ENCODE results near the gene MAPK4.
A peak's percentile ranks its signal among the peaks of the same experiment; 100 is the strongest.
"Not testable (repeated sequence)": the region's sequence is repeated elsewhere in the genome, so short reads cannot be mapped to it uniquely, and the experiment has no call there.

MAPK4 gene

GRCh38 chr18:50545936-50546335 is 14.0 kb upstream of the MAPK4 start:
- no peak overlapping the region for H3K4me3 ChIP-seq (ENCODE audit: control insufficient read depth, low read depth, low read length)
- TF ChIP-seq, protein P1, sequence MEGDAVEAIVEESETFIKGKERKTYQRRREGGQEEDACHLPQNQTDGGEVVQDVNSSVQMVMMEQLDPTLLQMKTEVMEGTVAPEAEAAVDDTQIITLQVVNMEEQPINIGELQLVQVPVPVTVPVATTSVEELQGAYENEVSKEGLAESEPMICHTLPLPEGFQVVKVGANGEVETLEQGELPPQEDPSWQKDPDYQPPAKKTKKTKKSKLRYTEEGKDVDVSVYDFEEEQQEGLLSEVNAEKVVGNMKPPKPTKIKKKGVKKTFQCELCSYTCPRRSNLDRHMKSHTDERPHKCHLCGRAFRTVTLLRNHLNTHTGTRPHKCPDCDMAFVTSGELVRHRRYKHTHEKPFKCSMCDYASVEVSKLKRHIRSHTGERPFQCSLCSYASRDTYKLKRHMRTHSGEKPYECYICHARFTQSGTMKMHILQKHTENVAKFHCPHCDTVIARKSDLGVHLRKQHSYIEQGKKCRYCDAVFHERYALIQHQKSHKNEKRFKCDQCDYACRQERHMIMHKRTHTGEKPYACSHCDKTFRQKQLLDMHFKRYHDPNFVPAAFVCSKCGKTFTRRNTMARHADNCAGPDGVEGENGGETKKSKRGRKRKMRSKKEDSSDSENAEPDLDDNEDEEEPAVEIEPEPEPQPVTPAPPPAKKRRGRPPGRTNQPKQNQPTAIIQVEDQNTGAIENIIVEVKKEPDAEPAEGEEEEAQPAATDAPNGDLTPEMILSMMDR (IDR thresholded peaks at IDR 0.05; ENCODE audit: control insufficient read depth, insufficient read depth, low read depth, low read length, missing control alignments), result no peak

GRCh38 chr18:50548160-50548559 is 11.7 kb upstream of the MAPK4 start:
- DNase-seq (ENCODE audit: low read depth), result no peak
- TF ChIP-seq, protein P1 (IDR thresholded peaks at IDR 0.05; ENCODE audit: control insufficient read depth, insufficient read depth, low read depth, low read length, missing control alignments), result no peak
- no peak overlapping the region for H3K4me3 ChIP-seq (ENCODE audit: control insufficient read depth, low read depth, low read length)

More at GRCh38 chr18:50545936-50546335, 14.0 kb upstream of the MAPK4 start:
- no peak for DNase-seq (ENCODE audit: low read depth)

DNA sequence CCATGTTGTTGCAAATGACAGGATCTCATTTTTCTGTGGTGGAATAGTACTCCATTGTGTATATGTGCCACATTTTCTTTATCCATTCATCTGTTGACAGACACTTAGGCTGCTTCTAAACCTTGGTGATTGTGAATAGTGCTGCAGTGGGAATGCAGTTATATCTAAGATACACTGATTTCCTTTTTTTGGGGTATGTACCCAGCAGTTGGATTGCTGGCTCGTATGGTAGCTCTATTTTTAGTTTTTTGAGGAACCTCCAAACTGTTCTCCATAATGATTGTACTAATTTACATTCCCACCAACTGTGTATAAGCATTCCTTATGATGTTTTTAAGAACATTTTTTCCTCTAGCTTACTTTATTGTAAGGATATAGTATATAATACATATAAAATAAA is 8.2 kb upstream of the MAPK4 start:
- not testable (repeated sequence) for H3K4me3 ChIP-seq (ENCODE audit: control insufficient read depth, low read depth, low read length); DNase-seq (ENCODE audit: low read depth)

GRCh38 chr18:50558157-50558556 is 1.7 kb upstream of the MAPK4 start:
- TF ChIP-seq, protein P1 (IDR thresholded peaks at IDR 0.05; ENCODE audit: control insufficient read depth, insufficient read depth, low read depth, low read length, missing control alignments), result no peak
- no peak for DNase-seq (ENCODE audit: low read depth)
- H3K4me3 ChIP-seq (ENCODE audit: control insufficient read depth, low read depth, low read length), result no peak overlapping the region

DNA sequence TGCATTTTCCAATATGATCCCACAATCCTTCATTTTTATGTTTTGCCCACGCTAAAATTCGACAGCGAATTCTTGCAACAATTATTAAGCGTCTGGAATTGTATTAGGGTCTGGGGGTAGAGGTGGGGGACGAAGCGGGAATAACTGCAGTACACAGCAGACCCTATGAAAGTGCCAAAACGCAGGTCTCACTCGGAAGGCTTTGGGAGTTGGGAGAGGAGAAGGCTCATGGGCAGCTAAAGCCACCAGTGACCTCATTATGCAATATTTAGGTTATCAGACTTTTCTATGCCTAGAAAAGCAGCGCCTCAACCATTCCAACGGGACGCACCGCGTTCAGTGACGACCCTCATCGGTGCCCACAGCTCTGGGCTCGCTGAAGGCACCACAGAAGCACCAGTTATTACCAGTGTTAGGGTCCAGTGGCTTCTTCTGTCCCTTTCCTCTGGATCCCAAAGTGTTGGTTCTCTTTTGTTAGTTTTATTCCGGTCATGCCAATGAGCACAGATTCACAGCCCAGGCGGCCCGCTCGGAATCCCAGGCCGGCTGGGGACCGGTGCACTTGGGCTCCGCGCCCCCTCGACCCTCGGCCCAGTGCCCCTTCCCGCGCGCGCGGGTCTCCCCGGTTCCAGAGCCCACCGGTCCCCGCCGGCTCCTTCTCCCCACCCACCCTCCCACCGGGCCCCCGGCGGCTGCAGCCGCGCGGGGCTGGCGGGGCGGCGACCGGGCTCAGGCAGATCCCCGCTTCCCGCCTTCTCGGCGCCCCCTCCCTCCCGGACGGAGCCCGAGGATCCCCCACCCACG is 737 bp upstream of the MAPK4 start:
- TF ChIP-seq, protein P1 (IDR thresholded peaks at IDR 0.05; ENCODE audit: control insufficient read depth, insufficient read depth, low read depth, low read length, missing control alignments), result no peak
- no peak for DNase-seq (ENCODE audit: low read depth)
- no peak overlapping the region for H3K4me3 ChIP-seq (ENCODE audit: control insufficient read depth, low read depth, low read length)

DNA sequence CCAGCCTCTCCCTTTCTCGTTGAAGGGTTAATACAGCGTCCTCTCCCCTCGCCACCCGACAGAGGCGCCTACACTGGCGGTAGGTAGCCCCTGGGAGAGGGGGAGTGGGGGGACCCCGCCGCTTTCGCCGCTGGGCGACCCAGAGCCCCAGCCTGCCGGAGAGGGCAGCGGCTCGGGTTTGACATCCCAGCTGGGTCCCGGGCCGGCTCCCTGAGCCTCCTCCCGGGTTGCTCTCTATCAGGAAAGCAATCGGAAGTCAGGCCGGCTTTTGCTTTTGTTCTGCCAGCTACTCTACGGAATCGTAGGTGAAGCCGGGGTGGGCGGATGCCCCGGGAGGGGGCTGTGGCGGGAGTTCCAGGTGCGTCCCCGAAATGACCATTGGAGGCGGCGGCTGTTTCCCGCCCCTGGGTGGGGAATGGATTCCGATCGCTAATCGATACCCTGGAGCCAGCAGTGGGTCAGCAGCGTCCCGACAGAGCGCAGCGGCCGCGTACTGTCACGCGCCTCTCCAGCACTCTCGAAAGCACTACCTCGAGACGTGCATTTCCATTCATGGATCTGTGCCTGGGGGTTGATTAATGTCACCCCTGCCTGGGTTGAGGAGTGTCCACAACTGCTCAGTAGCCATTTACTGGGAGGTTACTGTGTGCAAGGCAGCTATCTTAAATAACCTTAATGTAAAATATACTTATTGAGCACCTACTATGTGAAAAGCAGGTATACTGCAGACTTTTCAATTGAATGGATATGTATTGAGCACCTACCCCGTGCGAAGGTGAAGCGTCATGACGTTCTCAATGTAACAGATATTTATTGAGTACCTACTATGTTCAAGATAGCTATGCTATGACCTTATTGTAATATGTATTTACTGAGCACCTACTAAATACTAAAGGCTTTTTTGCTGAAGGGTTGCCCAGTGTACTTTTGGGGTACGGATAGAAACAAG is 1.1 kb downstream of the MAPK4 start:
- DNase-seq (ENCODE audit: low read depth), result no peak
- TF ChIP-seq, protein P1 (IDR thresholded peaks at IDR 0.05; ENCODE audit: control insufficient read depth, insufficient read depth, low read depth, low read length, missing control alignments), result no peak
- H3K4me3 ChIP-seq (ENCODE audit: control insufficient read depth, low read depth, low read length), result peak overlapping the region; percentile 25

DNA sequence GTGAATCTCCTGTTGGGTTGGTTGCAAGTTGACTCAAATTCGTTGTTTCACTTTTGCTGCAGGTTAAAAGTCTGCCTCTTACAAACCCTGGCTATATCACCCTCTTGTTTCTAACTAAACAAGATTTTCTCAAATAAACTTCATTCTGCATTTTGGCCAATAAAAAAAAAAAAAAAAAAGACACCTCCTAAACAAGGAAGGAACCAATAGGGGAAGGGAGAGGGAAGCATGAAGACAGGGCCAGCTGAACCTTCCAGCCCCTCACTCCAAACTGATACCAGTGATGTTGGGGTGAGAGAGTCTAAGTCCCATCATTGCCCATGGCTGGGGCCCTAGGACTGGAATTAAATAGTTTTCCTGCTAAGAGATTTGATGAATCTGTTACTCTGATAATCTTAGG is 2.4 kb downstream of the MAPK4 start:
- H3K4me3 ChIP-seq (ENCODE audit: control insufficient read depth, low read depth, low read length); DNase-seq (ENCODE audit: low read depth): not testable (repeated sequence)

Measured in AG09309 (cell line).